ENCODE measurements around the gene MXD3. TPM values are rescaled to one million over a fixed set of nuclear protein-coding genes. Genes with fewer than 3 reads are reported as not detected.

Gene MXD3
- polyA plus RNA-seq, 2 of the 4 experiments (the other 2 are of a cell fraction) = 5.3 to 16.9 TPM

DNA sequence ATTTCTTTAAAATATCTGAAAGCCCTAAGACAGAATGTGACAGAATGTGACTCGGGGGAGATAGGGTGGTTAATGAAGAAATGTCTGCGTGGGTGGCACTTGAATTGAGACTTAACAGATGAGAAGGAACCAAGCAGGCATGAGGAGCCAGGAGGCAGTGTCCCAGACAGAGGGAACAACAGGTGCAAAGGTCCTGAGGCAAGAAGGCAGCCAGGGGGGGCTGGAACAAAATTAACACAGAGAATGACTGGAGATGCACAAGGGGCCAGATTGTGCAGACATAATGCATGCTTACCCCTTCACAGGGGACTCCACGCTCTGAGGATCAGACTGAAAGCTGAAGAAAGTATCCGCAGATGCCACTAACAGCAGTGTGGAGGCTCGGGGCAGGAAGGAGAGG is 38.1 kb upstream of the MXD3 start:
- Histone ChIP-seq H3K27ac (no peak overlapping the region), H3K4me3 (no peak overlapping the region), H3K4me1 (peaks cover 31% of the 10 kb centered on the region), H3K4me2 (peak overlapping the region; percentile 98), H3K9me3 (no peaks in the 10 kb centered on the region)
- no peak for FAIRE-seq
- TF ChIP-seq KDM5A (IDR thresholded peaks at IDR 0.05) (no peak), MYC (IDR thresholded peaks at IDR 0.05; ENCODE audit: borderline replicate concordance, low read length) (no peak), SMC3 (IDR thresholded peaks at IDR 0.05) (no peak), HOXB13 (CRISPR knock-in tag; IDR thresholded peaks at IDR 0.05; ENCODE audit: low read depth) (no peak), FOSB (CRISPR knock-in tag; IDR thresholded peaks at IDR 0.05) (no peak), EHF (CRISPR knock-in tag; IDR thresholded peaks at IDR 0.05) (no peak), FOSL2 (IDR thresholded peaks at IDR 0.05) (no peak), FOSL2 (CRISPR knock-in tag; IDR thresholded peaks at IDR 0.05) (no peak), CBX8 (IDR thresholded peaks at IDR 0.05) (no peak), RARB (CRISPR knock-in tag; IDR thresholded peaks at IDR 0.05) (no peak), JUNB (IDR thresholded peaks at IDR 0.05) (no peak), EHMT2 (IDR thresholded peaks at IDR 0.05; ENCODE audit: low read depth) (no peak), RAD21 (conservative IDR thresholded peaks at IDR 0.05 in 1 of 2, IDR thresholded peaks at IDR 0.05 in 1 of 2) (no peak), CEBPB (IDR thresholded peaks at IDR 0.05) (no peak), CBX2 (IDR thresholded peaks at IDR 0.05; ENCODE audit: borderline replicate concordance, low read depth) (no peak)
- TF ChIP-seq, protein P1, sequence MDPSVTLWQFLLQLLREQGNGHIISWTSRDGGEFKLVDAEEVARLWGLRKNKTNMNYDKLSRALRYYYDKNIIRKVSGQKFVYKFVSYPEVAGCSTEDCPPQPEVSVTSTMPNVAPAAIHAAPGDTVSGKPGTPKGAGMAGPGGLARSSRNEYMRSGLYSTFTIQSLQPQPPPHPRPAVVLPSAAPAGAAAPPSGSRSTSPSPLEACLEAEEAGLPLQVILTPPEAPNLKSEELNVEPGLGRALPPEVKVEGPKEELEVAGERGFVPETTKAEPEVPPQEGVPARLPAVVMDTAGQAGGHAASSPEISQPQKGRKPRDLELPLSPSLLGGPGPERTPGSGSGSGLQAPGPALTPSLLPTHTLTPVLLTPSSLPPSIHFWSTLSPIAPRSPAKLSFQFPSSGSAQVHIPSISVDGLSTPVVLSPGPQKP (IDR thresholded peaks at IDR 0.05; ENCODE audit: low read depth, low read length) = no peak
- TF ChIP-seq, protein P2, sequence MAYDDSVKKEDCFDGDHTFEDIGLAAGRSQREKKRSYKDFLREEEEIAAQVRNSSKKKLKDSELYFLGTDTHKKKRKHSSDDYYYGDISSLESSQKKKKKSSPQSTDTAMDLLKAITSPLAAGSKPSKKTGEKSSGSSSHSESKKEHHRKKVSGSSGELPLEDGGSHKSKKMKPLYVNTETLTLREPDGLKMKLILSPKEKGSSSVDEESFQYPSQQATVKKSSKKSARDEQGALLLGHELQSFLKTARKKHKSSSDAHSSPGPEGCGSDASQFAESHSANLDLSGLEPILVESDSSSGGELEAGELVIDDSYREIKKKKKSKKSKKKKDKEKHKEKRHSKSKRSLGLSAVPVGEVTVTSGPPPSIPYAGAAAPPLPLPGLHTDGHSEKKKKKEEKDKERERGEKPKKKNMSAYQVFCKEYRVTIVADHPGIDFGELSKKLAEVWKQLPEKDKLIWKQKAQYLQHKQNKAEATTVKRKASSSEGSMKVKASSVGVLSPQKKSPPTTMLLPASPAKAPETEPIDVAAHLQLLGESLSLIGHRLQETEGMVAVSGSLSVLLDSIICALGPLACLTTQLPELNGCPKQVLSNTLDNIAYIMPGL (CRISPR knock-in tag; IDR thresholded peaks at IDR 0.05; ENCODE audit: borderline replicate concordance) = no peak
- POLR2A ChIA-PET = interaction anchor here (1.2 kb wide), 1 partner anchor 21 kb away, joined by 9 read pairs; no protein-coding TSS in a partner anchor
- no peak for ATAC-seq
- WGBS (ENCODE audit: missing lambda C conversion rate) = 86% methylated on average over 5 of the region's 5 CpGs
- DNase-seq (ENCODE audit: low read depth in 1 of 2, low spot score in 1 of 2) = no peak
- CTCF ChIA-PET = interaction anchor here (1.2 to 3.3 kb wide), 10 partner anchors 11 to 236 kb away, joined by 3 to 20 read pairs (median 5); no protein-coding TSS in a partner anchor

DNA sequence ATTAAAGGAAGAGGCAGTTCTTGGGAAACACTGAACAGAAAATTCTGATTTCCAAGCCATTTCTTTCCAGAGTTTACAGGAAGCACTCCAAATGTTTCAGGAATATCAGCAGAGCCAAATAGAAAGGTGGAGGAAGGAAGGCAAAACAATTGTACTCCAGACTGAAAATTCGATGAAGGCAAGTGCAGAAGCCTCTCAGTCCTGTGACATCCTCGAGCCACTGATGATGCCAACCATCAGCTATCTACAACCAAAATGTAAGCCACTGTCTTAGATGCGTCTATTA is 37.6 kb upstream of the MXD3 start:
- FAIRE-seq (no peak), ATAC-seq (no peak), DNase-seq (ENCODE audit: low read depth in 1 of 2, low spot score in 1 of 2) (no peak)
- Histone ChIP-seq H3K4me2 (peak overlapping the region; percentile 98), H3K4me1 (peaks cover 27% of the 10 kb centered on the region), H3K27ac (no peak overlapping the region), H3K4me3 (no peak overlapping the region), H3K9me3 (no peaks in the 10 kb centered on the region)
- 41% methylated on average over 3 of the region's 3 CpGs for WGBS (ENCODE audit: missing lambda C conversion rate)
- TF ChIP-seq, protein P3, sequence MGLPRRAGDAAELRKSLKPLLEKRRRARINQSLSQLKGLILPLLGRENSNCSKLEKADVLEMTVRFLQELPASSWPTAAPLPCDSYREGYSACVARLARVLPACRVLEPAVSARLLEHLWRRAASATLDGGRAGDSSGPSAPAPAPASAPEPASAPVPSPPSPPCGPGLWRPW (IDR thresholded peaks at IDR 0.05) = no peak
- TF ChIP-seq GATA3 (IDR thresholded peaks at IDR 0.05; ENCODE audit: borderline replicate concordance) (no peak), POLR2AphosphoS2 (conservative IDR thresholded peaks at IDR 0.05; ENCODE audit: low read length) (no peak), SREBF2 (IDR thresholded peaks at IDR 0.05) (no peak), RARB (CRISPR knock-in tag; IDR thresholded peaks at IDR 0.05) (no peak), KDM5A (IDR thresholded peaks at IDR 0.05) (no peak), EHF (CRISPR knock-in tag; IDR thresholded peaks at IDR 0.05) (no peak), RAD21 (conservative IDR thresholded peaks at IDR 0.05 in 1 of 2, IDR thresholded peaks at IDR 0.05 in 1 of 2) (no peak), HOXB13 (CRISPR knock-in tag; IDR thresholded peaks at IDR 0.05; ENCODE audit: low read depth) (no peak), MAFK (IDR thresholded peaks at IDR 0.05; ENCODE audit: partially characterized antibody) (no peak)
- TF ChIP-seq, protein P4, sequence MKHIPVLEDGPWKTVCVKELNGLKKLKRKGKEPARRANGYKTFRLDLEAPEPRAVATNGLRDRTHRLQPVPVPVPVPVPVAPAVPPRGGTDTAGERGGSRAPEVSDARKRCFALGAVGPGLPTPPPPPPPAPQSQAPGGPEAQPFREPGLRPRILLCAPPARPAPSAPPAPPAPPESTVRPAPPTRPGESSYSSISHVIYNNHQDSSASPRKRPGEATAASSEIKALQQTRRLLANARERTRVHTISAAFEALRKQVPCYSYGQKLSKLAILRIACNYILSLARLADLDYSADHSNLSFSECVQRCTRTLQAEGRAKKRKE (CRISPR knock-in tag; IDR thresholded peaks at IDR 0.05; ENCODE audit: low read depth) = no peak
- TF ChIP-seq, protein P5, sequence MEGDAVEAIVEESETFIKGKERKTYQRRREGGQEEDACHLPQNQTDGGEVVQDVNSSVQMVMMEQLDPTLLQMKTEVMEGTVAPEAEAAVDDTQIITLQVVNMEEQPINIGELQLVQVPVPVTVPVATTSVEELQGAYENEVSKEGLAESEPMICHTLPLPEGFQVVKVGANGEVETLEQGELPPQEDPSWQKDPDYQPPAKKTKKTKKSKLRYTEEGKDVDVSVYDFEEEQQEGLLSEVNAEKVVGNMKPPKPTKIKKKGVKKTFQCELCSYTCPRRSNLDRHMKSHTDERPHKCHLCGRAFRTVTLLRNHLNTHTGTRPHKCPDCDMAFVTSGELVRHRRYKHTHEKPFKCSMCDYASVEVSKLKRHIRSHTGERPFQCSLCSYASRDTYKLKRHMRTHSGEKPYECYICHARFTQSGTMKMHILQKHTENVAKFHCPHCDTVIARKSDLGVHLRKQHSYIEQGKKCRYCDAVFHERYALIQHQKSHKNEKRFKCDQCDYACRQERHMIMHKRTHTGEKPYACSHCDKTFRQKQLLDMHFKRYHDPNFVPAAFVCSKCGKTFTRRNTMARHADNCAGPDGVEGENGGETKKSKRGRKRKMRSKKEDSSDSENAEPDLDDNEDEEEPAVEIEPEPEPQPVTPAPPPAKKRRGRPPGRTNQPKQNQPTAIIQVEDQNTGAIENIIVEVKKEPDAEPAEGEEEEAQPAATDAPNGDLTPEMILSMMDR (IDR thresholded peaks at IDR 0.05) = no peak
- CTCF ChIA-PET = interaction anchor here (0.6 to 3.3 kb wide), 8 partner anchors 10 to 54 kb away, joined by 3 to 20 read pairs (median 4); no protein-coding TSS in a partner anchor
- POLR2A ChIA-PET = interaction anchor here (0.7 kb wide), 1 partner anchor 231 kb away, joined by 4 read pairs; no protein-coding TSS in a partner anchor

All from A549 (cell line).